ENCODE measurements around the gene TSKU. TPM values are rescaled to one million over a fixed set of nuclear protein-coding genes. Genes with fewer than 3 reads are reported as not detected.

Gene TSKU
- total and polyA plus RNA-seq, 4 experiments from 2014 or later, result 0.13 TPM; not detected in 3

GRCh38 chr11:76781046-76781801 lies 1.9 kb upstream of the TSKU start:
- intact Hi-C loops (cut with micrococcal nuclease), result no loop called here
- Histone ChIP-seq H3K27me3 (ENCODE audit: insufficient read depth, low read length) (no peaks in the 10 kb centered on the region), H3K9me3 (ENCODE audit: control insufficient read depth in 1 of 2, low read length in 2 of 2) (peaks cover 0 to 12% of the 10 kb centered on the region in 2 donors), H3K36me3 (ENCODE audit: insufficient read depth, low read length) (no peaks in the 10 kb centered on the region), H3K4me3 (ENCODE audit: low read length in 2 of 2) (no peak overlapping the region), H3K27ac (ENCODE audit: low read depth, low read length) (no peak overlapping the region), H3K4me1 (ENCODE audit: insufficient read depth, low read length) (no peaks in the 10 kb centered on the region)
- peaks cover 39 to 45% of the 10 kb centered on the region in 2 donors for H3K27me3 Mint-ChIP-seq
- POLR2A ChIA-PET (ENCODE audit: partially characterized antibody), result no interaction called here
- H3K9me3 Mint-ChIP-seq, result peaks cover 3 to 22% (median 18%) of the 10 kb centered on the region in 8 donors
- CTCF ChIA-PET (ENCODE audit: partially characterized antibody), result interaction anchor here (0.8 kb wide), 1 partner anchor 17 kb away, joined by 3 read pairs; no protein-coding TSS in a partner anchor
- H3K4me3 Mint-ChIP-seq, result peak overlapping the region in 2 of 8 donors; percentile 36 to 44
- H3K4me1 Mint-ChIP-seq, result peaks cover 4 to 13% (median 9%) of the 10 kb centered on the region in 4 donors
- peak overlapping the region in 1 of 7 donors; percentile 11 for H3K27ac Mint-ChIP-seq
- H3K36me3 Mint-ChIP-seq, result peaks cover 3 to 14% of the 10 kb centered on the region in 2 donors
- DNase-seq, result no peak

- no peaks in the 10 kb centered on the region for H3K4me1 ChIP-seq (ENCODE audit: insufficient read depth, low read length)
- no peak for DNase-seq
- H3K27me3 Mint-ChIP-seq, result peaks cover 37 to 46% of the 10 kb centered on the region in 2 donors
- H3K27ac ChIP-seq (ENCODE audit: low read depth, low read length), result no peak overlapping the region
- no peaks in the 10 kb centered on the region for H3K27me3 ChIP-seq (ENCODE audit: insufficient read depth, low read length)
- peaks cover 3 to 8% of the 10 kb centered on the region in 2 donors for H3K36me3 Mint-ChIP-seq
- POLR2A ChIA-PET (ENCODE audit: partially characterized antibody), result no interaction called here
- peaks cover 4 to 13% (median 9%) of the 10 kb centered on the region in 4 donors for H3K4me1 Mint-ChIP-seq
- H3K9me3 Mint-ChIP-seq, result peaks cover 2 to 15% (median 10%) of the 10 kb centered on the region in 8 donors
- H3K36me3 ChIP-seq (ENCODE audit: insufficient read depth, low read length), result no peaks in the 10 kb centered on the region
- no peak overlapping the region for H3K27ac Mint-ChIP-seq
- intact Hi-C loops (cut with micrococcal nuclease), result no loop called here
- peak overlapping the region in 6 of 8 donors; percentile 24 to 85 (median 76) for H3K4me3 Mint-ChIP-seq
- CTCF ChIA-PET (ENCODE audit: partially characterized antibody), result interaction anchor here (0.7 kb wide), 1 partner anchor 81 kb away, joined by 3 read pairs; no protein-coding TSS in a partner anchor
- peaks cover 0 to 5% of the 10 kb centered on the region in 2 donors for H3K9me3 ChIP-seq (ENCODE audit: control insufficient read depth in 1 of 2, low read length in 2 of 2)
- no peak overlapping the region for H3K4me3 ChIP-seq (ENCODE audit: low read length in 2 of 2)
Measured at GRCh38 chr11:76781807-76782530, 1.2 kb upstream of the TSKU start.

GRCh38 chr11:76782531-76783293 lies 444 bp upstream of the TSKU start:
- CTCF ChIA-PET (ENCODE audit: partially characterized antibody), result interaction anchor here (0.7 kb wide), 1 partner anchor 80 kb away, joined by 3 read pairs; no protein-coding TSS in a partner anchor
- H3K27ac Mint-ChIP-seq, result no peak overlapping the region

GRCh38 chr11:76783896-76784813 lies 999 bp downstream of the TSKU start:
- H3K4me1 Mint-ChIP-seq, result peaks cover 4 to 13% (median 9%) of the 10 kb centered on the region in 4 donors
- H3K4me3 Mint-ChIP-seq, result peak overlapping the region in 6 of 8 donors; percentile 2 to 67 (median 32)
- POLR2A ChIA-PET (ENCODE audit: partially characterized antibody), result no interaction called here
- H3K9me3 Mint-ChIP-seq, result no peaks in the 10 kb centered on the region
- Histone ChIP-seq H3K9me3 (ENCODE audit: control insufficient read depth in 1 of 2, low read length in 2 of 2) (no peaks in the 10 kb centered on the region), H3K4me3 (ENCODE audit: low read length in 2 of 2) (no peak overlapping the region), H3K27ac (ENCODE audit: low read depth, low read length) (no peak overlapping the region), H3K36me3 (ENCODE audit: insufficient read depth, low read length) (no peaks in the 10 kb centered on the region), H3K4me1 (ENCODE audit: insufficient read depth, low read length) (no peaks in the 10 kb centered on the region), H3K27me3 (ENCODE audit: insufficient read depth, low read length) (no peaks in the 10 kb centered on the region)
- H3K27me3 Mint-ChIP-seq, result peaks cover 33% of the 10 kb centered on the region in 2 donors
- H3K27ac Mint-ChIP-seq, result no peak overlapping the region
- no peaks in the 10 kb centered on the region for H3K36me3 Mint-ChIP-seq
- CTCF ChIA-PET (ENCODE audit: partially characterized antibody), result interaction anchor here (0.7 kb wide), 1 partner anchor 16 kb away, joined by 3 read pairs; no protein-coding TSS in a partner anchor
- intact Hi-C loops (cut with micrococcal nuclease), result no loop called here
- DNase-seq, result no peak

More at GRCh38 chr11:76782531-76783293, 444 bp upstream of the TSKU start:
- intact Hi-C loops (cut with micrococcal nuclease), result no loop called here
- DNase-seq, result no peak
- Histone ChIP-seq H3K4me3 (ENCODE audit: low read length in 2 of 2) (no peak overlapping the region), H3K9me3 (ENCODE audit: control insufficient read depth in 1 of 2, low read length in 2 of 2) (no peaks in the 10 kb centered on the region), H3K4me1 (ENCODE audit: insufficient read depth, low read length) (no peaks in the 10 kb centered on the region), H3K27ac (ENCODE audit: low read depth, low read length) (no peak overlapping the region), H3K36me3 (ENCODE audit: insufficient read depth, low read length) (no peaks in the 10 kb centered on the region), H3K27me3 (ENCODE audit: insufficient read depth, low read length) (no peaks in the 10 kb centered on the region)
- Mint-ChIP-seq H3K4me1 (peaks cover 4 to 13% (median 9%) of the 10 kb centered on the region in 4 donors), H3K27me3 (peaks cover 39 to 42% of the 10 kb centered on the region in 2 donors), H3K36me3 (peaks cover 0 to 5% of the 10 kb centered on the region in 2 donors), H3K4me3 (peak overlapping the region; percentile 55 to 85 (median 80)), H3K9me3 (peaks cover 0 to 9% (median 3%) of the 10 kb centered on the region in 8 donors)
- POLR2A ChIA-PET (ENCODE audit: partially characterized antibody), result interaction anchor here (0.7 kb wide), 1 partner anchor 47 kb away, joined by 3 read pairs; no protein-coding TSS in a partner anchor

- Histone ChIP-seq H3K27me3 (ENCODE audit: insufficient read depth, low read length) (no peaks in the 10 kb centered on the region), H3K36me3 (ENCODE audit: insufficient read depth, low read length) (no peaks in the 10 kb centered on the region), H3K4me1 (ENCODE audit: insufficient read depth, low read length) (no peaks in the 10 kb centered on the region), H3K4me3 (ENCODE audit: low read length in 2 of 2) (no peak overlapping the region), H3K9me3 (ENCODE audit: control insufficient read depth in 1 of 2, low read length in 2 of 2) (no peaks in the 10 kb centered on the region), H3K27ac (ENCODE audit: low read depth, low read length) (no peak overlapping the region)
- POLR2A ChIA-PET (ENCODE audit: partially characterized antibody), result no interaction called here
- no peak overlapping the region for H3K27ac Mint-ChIP-seq
- no peaks in the 10 kb centered on the region for H3K9me3 Mint-ChIP-seq
- peak overlapping the region in 3 of 8 donors; percentile 9 to 22 (median 17) for H3K4me3 Mint-ChIP-seq
- CTCF ChIA-PET (ENCODE audit: partially characterized antibody), result interaction anchor here (1.2 kb wide), 1 partner anchor 13 kb away, joined by 4 read pairs; no protein-coding TSS in a partner anchor
- no peaks in the 10 kb centered on the region for H3K36me3 Mint-ChIP-seq
- no peak for DNase-seq
- intact Hi-C loops (cut with micrococcal nuclease), result no loop called here
- H3K27me3 Mint-ChIP-seq, result peaks cover 24 to 28% of the 10 kb centered on the region in 2 donors
- H3K4me1 Mint-ChIP-seq, result peaks cover 4 to 13% (median 9%) of the 10 kb centered on the region in 4 donors
Measured at GRCh38 chr11:76785513-76785912, 2.4 kb downstream of the TSKU start.

GRCh38 chr11:76786016-76786415 lies 2.9 kb downstream of the TSKU start:
- no peaks in the 10 kb centered on the region for H3K9me3 ChIP-seq (ENCODE audit: control insufficient read depth in 1 of 2, low read length in 2 of 2)
- intact Hi-C loops (cut with micrococcal nuclease), result no loop called here
- Mint-ChIP-seq H3K9me3 (no peaks in the 10 kb centered on the region), H3K27me3 (peaks cover 21 to 30% of the 10 kb centered on the region in 2 donors), H3K4me1 (peaks cover 4 to 13% (median 9%) of the 10 kb centered on the region in 4 donors), H3K4me3 (peak overlapping the region in 3 of 8 donors; percentile 17 to 26 (median 22)), H3K36me3 (no peaks in the 10 kb centered on the region), H3K27ac (no peak overlapping the region)
- H3K27me3 ChIP-seq (ENCODE audit: insufficient read depth, low read length), result no peaks in the 10 kb centered on the region
- DNase-seq, result no peak
- ChIA-PET CTCF (ENCODE audit: partially characterized antibody) (interaction anchor here (1.2 kb wide), 1 partner anchor 12 kb away, joined by 4 read pairs; no protein-coding TSS in a partner anchor), POLR2A (ENCODE audit: partially characterized antibody) (no interaction called here)
- H3K27ac ChIP-seq (ENCODE audit: low read depth, low read length), result no peak overlapping the region
- no peaks in the 10 kb centered on the region for H3K36me3 ChIP-seq (ENCODE audit: insufficient read depth, low read length)
- no peak overlapping the region for H3K4me3 ChIP-seq (ENCODE audit: low read length in 2 of 2)
- no peaks in the 10 kb centered on the region for H3K4me1 ChIP-seq (ENCODE audit: insufficient read depth, low read length)
